VCaP (cell line): ENCODE data around the gene KLHL40.

Experiments
- H3K27ac ChIP-seq: fragments of 450-650 bp; 2 replicates; pipeline ENCODE4 v1.5.1; 2017
- TF ChIP-seq, protein P1 (sequence below): fragments of 450-650 bp; conservative IDR thresholded peaks from 2 replicates; pipeline ENCODE4 v1.5.1; 2017; ENCODE audit warnings: mild to moderate bottlenecking, moderate library complexity

The KLHL40 gene

DNA sequence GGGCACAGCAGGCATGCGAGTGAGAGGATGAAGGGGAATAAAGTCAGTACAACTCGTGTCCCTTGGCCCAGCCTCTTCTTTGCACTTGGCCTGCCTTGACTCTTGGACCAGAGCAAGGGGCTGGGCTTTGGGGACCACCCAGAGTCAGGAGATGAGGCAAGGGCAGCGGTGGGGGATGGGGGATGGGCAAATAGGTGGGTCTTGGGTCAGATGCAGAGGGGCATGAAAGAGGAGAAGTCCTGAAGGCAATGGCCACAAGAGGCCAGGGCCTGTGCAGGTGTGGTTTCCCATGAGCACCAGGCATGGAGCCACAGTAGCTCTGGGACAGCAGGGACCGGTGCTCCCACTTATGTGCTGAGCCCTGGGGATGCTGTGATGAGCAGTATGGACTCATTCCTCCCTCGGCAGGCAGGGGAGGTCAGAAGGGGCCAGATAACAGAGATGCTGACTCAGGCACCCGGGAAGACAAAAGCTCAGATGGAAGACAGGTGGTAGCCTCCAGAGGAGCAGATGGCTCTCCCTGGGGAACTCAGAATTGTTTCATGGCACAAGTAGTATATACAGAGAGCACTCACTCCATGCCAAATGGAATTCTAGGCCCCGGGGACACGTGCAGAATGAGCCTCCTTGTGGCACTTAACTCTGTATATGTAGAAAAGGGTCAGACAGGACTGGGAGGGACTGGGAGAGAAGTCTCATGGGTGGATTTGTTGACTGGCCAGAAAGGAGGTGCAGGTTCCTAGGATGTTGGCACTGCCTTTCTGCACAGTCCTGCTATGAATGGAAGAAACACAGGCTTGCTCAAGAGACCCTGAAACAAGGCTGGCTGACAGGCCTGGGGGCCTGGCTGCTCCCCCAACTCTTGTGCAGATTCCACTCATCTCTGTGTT is 17.6 kb upstream of the KLHL40 start:
- TF ChIP-seq, protein P1, sequence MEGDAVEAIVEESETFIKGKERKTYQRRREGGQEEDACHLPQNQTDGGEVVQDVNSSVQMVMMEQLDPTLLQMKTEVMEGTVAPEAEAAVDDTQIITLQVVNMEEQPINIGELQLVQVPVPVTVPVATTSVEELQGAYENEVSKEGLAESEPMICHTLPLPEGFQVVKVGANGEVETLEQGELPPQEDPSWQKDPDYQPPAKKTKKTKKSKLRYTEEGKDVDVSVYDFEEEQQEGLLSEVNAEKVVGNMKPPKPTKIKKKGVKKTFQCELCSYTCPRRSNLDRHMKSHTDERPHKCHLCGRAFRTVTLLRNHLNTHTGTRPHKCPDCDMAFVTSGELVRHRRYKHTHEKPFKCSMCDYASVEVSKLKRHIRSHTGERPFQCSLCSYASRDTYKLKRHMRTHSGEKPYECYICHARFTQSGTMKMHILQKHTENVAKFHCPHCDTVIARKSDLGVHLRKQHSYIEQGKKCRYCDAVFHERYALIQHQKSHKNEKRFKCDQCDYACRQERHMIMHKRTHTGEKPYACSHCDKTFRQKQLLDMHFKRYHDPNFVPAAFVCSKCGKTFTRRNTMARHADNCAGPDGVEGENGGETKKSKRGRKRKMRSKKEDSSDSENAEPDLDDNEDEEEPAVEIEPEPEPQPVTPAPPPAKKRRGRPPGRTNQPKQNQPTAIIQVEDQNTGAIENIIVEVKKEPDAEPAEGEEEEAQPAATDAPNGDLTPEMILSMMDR, result no peak
- H3K27ac ChIP-seq, result no peak overlapping the region

DNA sequence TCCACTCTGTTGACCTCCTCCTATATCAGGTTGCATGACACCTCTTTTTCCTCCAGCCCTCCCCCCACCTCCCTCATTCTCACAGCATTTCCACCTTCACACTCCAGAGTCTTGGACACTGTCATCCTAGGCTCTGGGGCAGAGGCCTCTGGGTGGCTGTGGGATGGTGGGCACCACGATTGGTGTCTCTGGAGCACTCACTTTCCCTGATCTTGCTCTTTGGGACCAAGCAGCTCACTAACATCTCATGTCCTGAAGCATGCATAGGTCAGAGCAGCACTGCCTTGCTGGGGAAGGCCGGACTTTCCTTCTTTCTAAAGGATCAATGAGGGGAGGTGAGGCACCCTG is 16.9 kb upstream of the KLHL40 start:
- no peak overlapping the region for H3K27ac ChIP-seq
- TF ChIP-seq, protein P1, result no peak

- TF ChIP-seq, protein P1, result no peak
- H3K27ac ChIP-seq, result no peak overlapping the region
Measured at GRCh38 chr3:42668793-42669217, 16.5 kb upstream of the KLHL40 start.

GRCh38 chr3:42670051-42670576 is 15.2 kb upstream of the KLHL40 start:
- H3K27ac ChIP-seq, result no peak overlapping the region
- TF ChIP-seq, protein P1, result no peak

- no peak overlapping the region for H3K27ac ChIP-seq
- TF ChIP-seq, protein P1, result no peak
Measured at GRCh38 chr3:42670670-42671069, 14.7 kb upstream of the KLHL40 start.

DNA sequence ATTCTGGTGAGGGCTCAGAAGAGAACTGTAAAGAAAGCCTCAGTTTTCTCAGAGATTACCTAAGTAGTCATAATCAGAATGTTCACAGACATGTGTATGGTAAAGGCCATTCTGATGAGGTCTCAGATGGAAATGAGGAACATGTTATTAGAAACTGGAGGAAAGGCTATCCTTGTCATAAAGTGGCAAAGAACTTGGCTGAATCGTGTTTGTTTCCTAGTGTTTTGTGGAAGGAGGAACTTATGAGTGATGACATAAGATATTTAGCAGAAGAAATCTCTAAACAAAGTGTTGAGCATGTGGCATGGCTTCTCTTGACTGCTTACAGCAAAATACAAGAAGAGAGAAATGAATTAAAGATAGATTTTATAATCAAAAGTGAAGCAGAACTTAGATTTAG is 12.8 kb upstream of the KLHL40 start:
- H3K27ac ChIP-seq, result no peak overlapping the region
- TF ChIP-seq, protein P1, result no peak

- TF ChIP-seq, protein P1, result no peak
- no peak overlapping the region for H3K27ac ChIP-seq
Measured at GRCh38 chr3:42673082-42673481, 12.3 kb upstream of the KLHL40 start.
